Thoracic aorta (tissue), 2 donors: Measurements from ENCODE around the gene PDCD1LG2. TPM values are rescaled to one million over a fixed set of nuclear protein-coding genes. Genes with fewer than 3 reads are reported as not detected.
A peak's percentile ranks its signal among the peaks of the same experiment; 100 is the strongest.

ENCODE experiments used
- ATAC-seq: fragments of 150-250 bp; one replicate; pipeline ENCODE4 v1.8.0; 2017; ENCODE audit warnings: low read depth; ENCODE audit not compliant: insufficient number of reproducible peaks, low FRiP score
- DNase-seq: peaks from one replicate; pipeline ENCODE4 v3.0.0-alpha.2; 2020; ENCODE audit warnings: low spot score
- H3K27ac ChIP-seq, 2 donors: fragments of 200-600 bp; sonication (generic); 1 replicate in 1 of 2; 2 replicates in 1 of 2; pipeline ENCODE4 v1.5.1; 2016; ENCODE audit warnings: mild to moderate bottlenecking in 2 of 2, moderate library complexity in 2 of 2
- H3K27me3 ChIP-seq: fragments of 200-600 bp; sonication (generic); replicated peaks from 2 replicates; pipeline ENCODE4 v1.6.0; 2016; ENCODE audit warnings: mild to moderate bottlenecking; ENCODE audit not compliant: insufficient read depth
- H3K36me3 ChIP-seq: fragments of 200-600 bp; sonication (generic); one replicate; pipeline ENCODE4 v1.5.1; 2016
- H3K4me1 ChIP-seq, 2 donors: fragments of 200-600 bp; sonication (generic); 1 replicate in 1 of 2; 2 replicates in 1 of 2; pipeline versions ENCODE4 v1.5.1 to v1.6.0; 2016; ENCODE audit warnings: low read depth in 2 of 2, mild to moderate bottlenecking in 1 of 2; ENCODE audit not compliant: control insufficient read depth in 1 of 2
- H3K4me3 ChIP-seq: fragments of 200-600 bp; sonication (generic); 2 replicates; pipeline ENCODE4 v1.5.1; 2016; ENCODE audit warnings: mild to moderate bottlenecking
- H3K9me3 ChIP-seq: fragments of 200-600 bp; sonication (generic); 2 replicates; pipeline ENCODE4 v1.5.1; 2016
- CTCF ChIP-seq: fragments of 200-600 bp; sonication (generic); IDR thresholded peaks from one replicate; pipeline ENCODE4 v1.5.1; 2019; ENCODE audit warnings: antibody characterized with exemption
- total RNA-seq, 2 donors: library from RNA; depleted of rRNA; stranded (reverse); fragments of >200 nt; gene quantifications; one replicate each; pipeline versions ENCODE4 v1.1.0 to v1.2.3, GENCODE V29; 2016

Gene PDCD1LG2
- total RNA-seq, 2 donors from 2014 or later, result 1.1 to 4.5 TPM

- Histone ChIP-seq H3K27ac (peak overlapping the region; percentile 72), H3K4me1 (peaks cover 19 to 53% of the 10 kb centered on the region in 2 donors), H3K27me3 (no peaks in the 10 kb centered on the region), H3K4me3 (peak overlapping the region; percentile 1), H3K36me3 (no peaks in the 10 kb centered on the region), H3K9me3 (no peaks in the 10 kb centered on the region)
- ATAC-seq (peak; percentile 38), DNase-seq (no peak)
- TF ChIP-seq CTCF, result no peak
Measured at GRCh38 chr9:5557606-5558587, 47.6 kb downstream of the PDCD1LG2 start.

GRCh38 chr9:5559659-5560058 lies 49.3 kb downstream of the PDCD1LG2 start:
- H3K27me3 ChIP-seq, result no peaks in the 10 kb centered on the region
- no peak for ATAC-seq
- TF ChIP-seq CTCF, result no peak

GRCh38 chr9:5560443-5561100 lies 50.2 kb downstream of the PDCD1LG2 start:
- no peak for TF ChIP-seq CTCF
- no peak for ATAC-seq
- no peak overlapping the region for H3K27ac ChIP-seq
- H3K4me3 ChIP-seq, result no peak overlapping the region
- no peaks in the 10 kb centered on the region for H3K27me3 ChIP-seq
- no peaks in the 10 kb centered on the region for H3K36me3 ChIP-seq
- H3K4me1 ChIP-seq, result peaks cover 21 to 46% of the 10 kb centered on the region in 2 donors
- H3K9me3 ChIP-seq, result no peaks in the 10 kb centered on the region
- DNase-seq, result no peak

More at GRCh38 chr9:5559659-5560058, 49.3 kb downstream of the PDCD1LG2 start:
- H3K36me3 ChIP-seq, result no peaks in the 10 kb centered on the region
- no peak for DNase-seq
- H3K9me3 ChIP-seq, result no peaks in the 10 kb centered on the region
- peaks cover 22 to 48% of the 10 kb centered on the region in 2 donors for H3K4me1 ChIP-seq
- H3K27ac ChIP-seq, result no peak overlapping the region
- H3K4me3 ChIP-seq, result no peak overlapping the region

- DNase-seq (no peak), ATAC-seq (no peak)
- no peaks in the 10 kb centered on the region for H3K27me3 ChIP-seq
- peak overlapping the region in 1 of 2 donors; percentile 72 for H3K27ac ChIP-seq
- peaks cover 18 to 32% of the 10 kb centered on the region in 2 donors for H3K4me1 ChIP-seq
- H3K36me3 ChIP-seq, result no peaks in the 10 kb centered on the region
- no peaks in the 10 kb centered on the region for H3K9me3 ChIP-seq
- H3K4me3 ChIP-seq, result no peak overlapping the region
- no peak for TF ChIP-seq CTCF
Measured at GRCh38 chr9:5561828-5562488, 51.6 kb downstream of the PDCD1LG2 start.
